A549 (cell line): ENCODE results near the gene H1-8. TPM values are rescaled to one million over a fixed set of nuclear protein-coding genes. Genes with fewer than 3 reads are reported as not detected.

Experiments
- ATAC-seq, 2 experiments: fragments of 200-7000 bp in 1 of 2; fragments of >200 bp in 1 of 2; cut with Nextera tagmentation in 1 of 2; cut with Tn5 transposase in 1 of 2; 3 replicates each; pipeline versions ENCODE4 v1.8.0 to v1.9.1; 2018 to 2020; ENCODE audit warnings: mild to moderate bottlenecking in 1 of 2, moderate library complexity in 1 of 2
- CTCF ChIA-PET: fragments of 300-600 bp; sonication (Branson Sonifier 250); formaldehyde crosslinking; extraction: SDS; loops from one replicate; lab custom pipeline; 2021; ENCODE audit warnings: antibody characterized with exemption, inconsistent platforms; lab: Yijun Ruan, JAX
- POLR2A ChIA-PET: fragments of 350-600 bp; formaldehyde crosslinking; extraction: SDS; loops from one replicate; lab custom pipeline; 2021; ENCODE audit warnings: antibody characterized with exemption, inconsistent platforms; lab: Yijun Ruan, JAX
- DNase-seq, 2 experiments: peaks; one replicate each; pipeline versions ENCODE4 v3.0.0 to v3.0.0-alpha.2; 2011 to 2016; ENCODE audit warnings: low read depth in 1 of 2, low spot score in 1 of 2
- FAIRE-seq: peaks from 2 replicates; lab custom pipeline; 2011; peaks lifted over from hg19 to GRCh38; lab: Jason Lieb, UNC
- H3K27ac ChIP-seq, 2 experiments: fragments of >200 bp; sonication (Bioruptor Twin); formaldehyde crosslinking; 3 replicates each; pipeline ENCODE4 v1.5.1; 2016 to 2017
- H3K4me1 ChIP-seq: fragments of >200 bp; sonication (Bioruptor Twin); formaldehyde crosslinking; 3 replicates; pipeline ENCODE4 v1.6.1; 2016
- H3K4me2 ChIP-seq: fragments of >200 bp; sonication (Bioruptor Twin); formaldehyde crosslinking; 3 replicates; pipeline ENCODE4 v1.6.1; 2016
- H3K4me3 ChIP-seq: fragments of >200 bp; sonication (Bioruptor Twin); formaldehyde crosslinking; 3 replicates; pipeline ENCODE4 v1.5.1; 2016
- H3K9me3 ChIP-seq: fragments of >200 bp; sonication (Bioruptor Twin); formaldehyde crosslinking; 3 replicates; pipeline ENCODE4 v1.6.1; 2016
- BHLHE40 ChIP-seq: IDR thresholded peaks from 2 replicates; pipeline ENCODE4 v1.6.1; 2012; ENCODE audit warnings: low read depth, low read length, inconsistent platforms
- CBX2 ChIP-seq: fragments of 200-600 bp; sonication (generic); IDR thresholded peaks from 2 replicates; pipeline ENCODE4 v1.6.1; 2016; ENCODE audit warnings: low read depth, mild to moderate bottlenecking, borderline replicate concordance
- CBX8 ChIP-seq: fragments of 200-600 bp; sonication (generic); IDR thresholded peaks from 2 replicates; pipeline ENCODE4 v1.6.1; 2016
- CHD2 ChIP-seq: fragments of 150-350 bp; IDR thresholded peaks from 2 replicates; pipeline ENCODE4 v1.6.1; 2014; ENCODE audit warnings: low read length; ENCODE audit not compliant: partially characterized antibody
- EHMT2 ChIP-seq: fragments of 200-600 bp; sonication (generic); IDR thresholded peaks from 2 replicates; pipeline ENCODE4 v1.6.1; 2016; ENCODE audit warnings: antibody characterized with exemption, low read depth, mild to moderate bottlenecking, moderate library complexity
- EP300 ChIP-seq, 2 experiments: fragments of >200 bp; sonication (Bioruptor Twin); formaldehyde crosslinking; IDR thresholded peaks; 2 replicates in 1 of 2; 3 replicates in 1 of 2; pipeline ENCODE4 v1.6.1; 2016 to 2017
- ESRRA ChIP-seq: fragments of 150-350 bp; IDR thresholded peaks from 2 replicates; pipeline ENCODE4 v1.6.1; 2014; ENCODE audit warnings: mild to moderate bottlenecking, low read length, borderline replicate concordance
- GATA3 ChIP-seq: IDR thresholded peaks from 2 replicates; pipeline ENCODE4 v1.6.1; 2012; ENCODE audit warnings: borderline replicate concordance
- HDAC2 ChIP-seq: fragments of 200-600 bp; sonication (generic); IDR thresholded peaks from 2 replicates; pipeline ENCODE4 v1.6.1; 2016
- MAFK ChIP-seq: fragments of 450-650 bp; IDR thresholded peaks from 2 replicates; pipeline ENCODE4 v1.6.1; 2014; ENCODE audit not compliant: partially characterized antibody
- MAZ ChIP-seq: fragments of 150-350 bp; IDR thresholded peaks from 2 replicates; pipeline ENCODE4 v1.6.1; 2014; ENCODE audit warnings: antibody characterized with exemption, low read depth, low read length, borderline replicate concordance
- POLR2A ChIP-seq: IDR thresholded peaks from 2 replicates; pipeline ENCODE4 v1.6.1; 2012; ENCODE audit warnings: mild to moderate bottlenecking, low read length
- RNF2 ChIP-seq: fragments of 200-600 bp; sonication (generic); IDR thresholded peaks from 2 replicates; pipeline ENCODE4 v1.6.1; 2016; ENCODE audit warnings: low read depth, mild to moderate bottlenecking, antibody characterized with exemption, moderate library complexity, borderline replicate concordance
- SREBF2 ChIP-seq: fragments of 450-650 bp; IDR thresholded peaks from 2 replicates; pipeline ENCODE4 v1.6.1; 2014; ENCODE audit warnings: mild to moderate bottlenecking, moderate library complexity
- ZC3H11A ChIP-seq: fragments of 450-650 bp; IDR thresholded peaks from 2 replicates; pipeline ENCODE4 v1.6.1; 2014; ENCODE audit warnings: antibody characterized with exemption, mild to moderate bottlenecking
- WGBS: methylation state at CpG from one replicate; pipeline ENCODE4 v1.1.6; 2017; ENCODE audit errors: missing lambda C conversion rate; 5-methylcytosine and 5-hydroxymethylcytosine counted together
- polyA plus RNA-seq, 4 experiments: library from polyadenylated mRNA; depleted of rRNA in 3 of 4; stranded (reverse); fragments of >200 nt; fragmentation: RNase III in 1 of 4; extraction: RNeasy Plus Mini Kit Qiagen cat#74134 plus additional on column Dnase treatment in 1 of 4; gene quantifications; 2 replicates in 3 of 4; 3 replicates in 1 of 4; pipeline ENCODE4 v1.2.3, GENCODE V29; 2011 to 2017
- TF ChIP-seq, protein P1 (sequence below): IDR thresholded peaks from 2 replicates; pipeline ENCODE4 v1.6.1; 2012
- TF ChIP-seq, protein P2 (sequence below): fragments of 250-450 bp; sonication (Bioruptor Pico); IDR thresholded peaks from 2 replicates; pipeline ENCODE4 v1.5.0; 2021; ENCODE audit warnings: mild to moderate bottlenecking, moderate library complexity, borderline replicate concordance
- TF ChIP-seq, protein P3 (sequence below): fragments of >200 bp; sonication (Bioruptor Twin); formaldehyde crosslinking; IDR thresholded peaks from 3 replicates; pipeline ENCODE4 v1.5.1; 2016
- TF ChIP-seq, protein P4 (sequence below): fragments of 150-350 bp; IDR thresholded peaks from 2 replicates; pipeline ENCODE4 v1.6.1; 2014; ENCODE audit warnings: low read depth, mild to moderate bottlenecking, low read length
- TF ChIP-seq, protein P5 (sequence below): fragments of 200-600 bp; sonication (generic); IDR thresholded peaks from 2 replicates; pipeline ENCODE4 v1.6.1; 2016; ENCODE audit warnings: antibody characterized with exemption, mild to moderate bottlenecking, moderate library complexity

Gene H1-8
- polyA plus RNA-seq, 2 of the 4 experiments (the other 2 are of a cell fraction) = not detected

DNA sequence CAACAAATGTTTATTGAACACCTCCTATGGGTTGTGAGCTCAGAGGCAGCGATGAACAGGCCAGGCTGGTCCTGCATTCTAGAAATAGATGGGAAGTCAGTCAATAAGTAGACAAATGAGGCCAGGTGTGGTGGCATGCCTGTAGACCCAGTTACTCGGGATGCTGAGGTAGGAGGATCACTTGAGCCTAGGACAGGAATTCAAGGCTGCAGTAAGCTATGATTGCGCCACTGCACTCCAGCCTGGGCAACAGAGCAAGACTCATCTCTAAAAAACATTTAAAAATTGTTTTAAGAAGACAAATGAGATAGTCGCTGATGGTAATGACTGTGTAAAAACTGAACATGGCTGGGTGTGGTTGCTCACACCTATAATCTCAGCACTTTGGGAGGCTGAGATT, 18.9 kb upstream of the H1-8 start:
- WGBS = 88% methylated on average over 4 of the region's 4 CpGs
- no peak overlapping the region for H3K4me3 ChIP-seq
- no peaks in the 10 kb centered on the region for H3K9me3 ChIP-seq
- no peak for DNase-seq
- TF ChIP-seq, protein P1, sequence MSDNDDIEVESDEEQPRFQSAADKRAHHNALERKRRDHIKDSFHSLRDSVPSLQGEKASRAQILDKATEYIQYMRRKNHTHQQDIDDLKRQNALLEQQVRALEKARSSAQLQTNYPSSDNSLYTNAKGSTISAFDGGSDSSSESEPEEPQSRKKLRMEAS = no peak
- TF ChIP-seq ZC3H11A = no peak
- no peak for TF ChIP-seq CHD2
- no peak for TF ChIP-seq EHMT2
- TF ChIP-seq, protein P2, sequence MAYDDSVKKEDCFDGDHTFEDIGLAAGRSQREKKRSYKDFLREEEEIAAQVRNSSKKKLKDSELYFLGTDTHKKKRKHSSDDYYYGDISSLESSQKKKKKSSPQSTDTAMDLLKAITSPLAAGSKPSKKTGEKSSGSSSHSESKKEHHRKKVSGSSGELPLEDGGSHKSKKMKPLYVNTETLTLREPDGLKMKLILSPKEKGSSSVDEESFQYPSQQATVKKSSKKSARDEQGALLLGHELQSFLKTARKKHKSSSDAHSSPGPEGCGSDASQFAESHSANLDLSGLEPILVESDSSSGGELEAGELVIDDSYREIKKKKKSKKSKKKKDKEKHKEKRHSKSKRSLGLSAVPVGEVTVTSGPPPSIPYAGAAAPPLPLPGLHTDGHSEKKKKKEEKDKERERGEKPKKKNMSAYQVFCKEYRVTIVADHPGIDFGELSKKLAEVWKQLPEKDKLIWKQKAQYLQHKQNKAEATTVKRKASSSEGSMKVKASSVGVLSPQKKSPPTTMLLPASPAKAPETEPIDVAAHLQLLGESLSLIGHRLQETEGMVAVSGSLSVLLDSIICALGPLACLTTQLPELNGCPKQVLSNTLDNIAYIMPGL (CRISPR knock-in tag) = no peak
- TF ChIP-seq, protein P3, sequence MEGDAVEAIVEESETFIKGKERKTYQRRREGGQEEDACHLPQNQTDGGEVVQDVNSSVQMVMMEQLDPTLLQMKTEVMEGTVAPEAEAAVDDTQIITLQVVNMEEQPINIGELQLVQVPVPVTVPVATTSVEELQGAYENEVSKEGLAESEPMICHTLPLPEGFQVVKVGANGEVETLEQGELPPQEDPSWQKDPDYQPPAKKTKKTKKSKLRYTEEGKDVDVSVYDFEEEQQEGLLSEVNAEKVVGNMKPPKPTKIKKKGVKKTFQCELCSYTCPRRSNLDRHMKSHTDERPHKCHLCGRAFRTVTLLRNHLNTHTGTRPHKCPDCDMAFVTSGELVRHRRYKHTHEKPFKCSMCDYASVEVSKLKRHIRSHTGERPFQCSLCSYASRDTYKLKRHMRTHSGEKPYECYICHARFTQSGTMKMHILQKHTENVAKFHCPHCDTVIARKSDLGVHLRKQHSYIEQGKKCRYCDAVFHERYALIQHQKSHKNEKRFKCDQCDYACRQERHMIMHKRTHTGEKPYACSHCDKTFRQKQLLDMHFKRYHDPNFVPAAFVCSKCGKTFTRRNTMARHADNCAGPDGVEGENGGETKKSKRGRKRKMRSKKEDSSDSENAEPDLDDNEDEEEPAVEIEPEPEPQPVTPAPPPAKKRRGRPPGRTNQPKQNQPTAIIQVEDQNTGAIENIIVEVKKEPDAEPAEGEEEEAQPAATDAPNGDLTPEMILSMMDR = no peak
- TF ChIP-seq CBX2 = no peak
- TF ChIP-seq, protein P4, sequence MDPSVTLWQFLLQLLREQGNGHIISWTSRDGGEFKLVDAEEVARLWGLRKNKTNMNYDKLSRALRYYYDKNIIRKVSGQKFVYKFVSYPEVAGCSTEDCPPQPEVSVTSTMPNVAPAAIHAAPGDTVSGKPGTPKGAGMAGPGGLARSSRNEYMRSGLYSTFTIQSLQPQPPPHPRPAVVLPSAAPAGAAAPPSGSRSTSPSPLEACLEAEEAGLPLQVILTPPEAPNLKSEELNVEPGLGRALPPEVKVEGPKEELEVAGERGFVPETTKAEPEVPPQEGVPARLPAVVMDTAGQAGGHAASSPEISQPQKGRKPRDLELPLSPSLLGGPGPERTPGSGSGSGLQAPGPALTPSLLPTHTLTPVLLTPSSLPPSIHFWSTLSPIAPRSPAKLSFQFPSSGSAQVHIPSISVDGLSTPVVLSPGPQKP = no peak
- TF ChIP-seq RNF2 = no peak
- no peak for TF ChIP-seq SREBF2
- no peak for TF ChIP-seq HDAC2
- TF ChIP-seq EP300 (IDR thresholded peaks at IDR 0.05) = no peak
- TF ChIP-seq MAZ = no peak
- no peak for TF ChIP-seq GATA3
- TF ChIP-seq BHLHE40 = no peak
- TF ChIP-seq ESRRA = no peak
- TF ChIP-seq, protein P5, sequence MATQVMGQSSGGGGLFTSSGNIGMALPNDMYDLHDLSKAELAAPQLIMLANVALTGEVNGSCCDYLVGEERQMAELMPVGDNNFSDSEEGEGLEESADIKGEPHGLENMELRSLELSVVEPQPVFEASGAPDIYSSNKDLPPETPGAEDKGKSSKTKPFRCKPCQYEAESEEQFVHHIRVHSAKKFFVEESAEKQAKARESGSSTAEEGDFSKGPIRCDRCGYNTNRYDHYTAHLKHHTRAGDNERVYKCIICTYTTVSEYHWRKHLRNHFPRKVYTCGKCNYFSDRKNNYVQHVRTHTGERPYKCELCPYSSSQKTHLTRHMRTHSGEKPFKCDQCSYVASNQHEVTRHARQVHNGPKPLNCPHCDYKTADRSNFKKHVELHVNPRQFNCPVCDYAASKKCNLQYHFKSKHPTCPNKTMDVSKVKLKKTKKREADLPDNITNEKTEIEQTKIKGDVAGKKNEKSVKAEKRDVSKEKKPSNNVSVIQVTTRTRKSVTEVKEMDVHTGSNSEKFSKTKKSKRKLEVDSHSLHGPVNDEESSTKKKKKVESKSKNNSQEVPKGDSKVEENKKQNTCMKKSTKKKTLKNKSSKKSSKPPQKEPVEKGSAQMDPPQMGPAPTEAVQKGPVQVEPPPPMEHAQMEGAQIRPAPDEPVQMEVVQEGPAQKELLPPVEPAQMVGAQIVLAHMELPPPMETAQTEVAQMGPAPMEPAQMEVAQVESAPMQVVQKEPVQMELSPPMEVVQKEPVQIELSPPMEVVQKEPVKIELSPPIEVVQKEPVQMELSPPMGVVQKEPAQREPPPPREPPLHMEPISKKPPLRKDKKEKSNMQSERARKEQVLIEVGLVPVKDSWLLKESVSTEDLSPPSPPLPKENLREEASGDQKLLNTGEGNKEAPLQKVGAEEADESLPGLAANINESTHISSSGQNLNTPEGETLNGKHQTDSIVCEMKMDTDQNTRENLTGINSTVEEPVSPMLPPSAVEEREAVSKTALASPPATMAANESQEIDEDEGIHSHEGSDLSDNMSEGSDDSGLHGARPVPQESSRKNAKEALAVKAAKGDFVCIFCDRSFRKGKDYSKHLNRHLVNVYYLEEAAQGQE = no peak
- no peak for TF ChIP-seq CBX8
- TF ChIP-seq MAFK = no peak
- no peak for TF ChIP-seq POLR2A
- TF ChIP-seq, all 56 proteins: peak for 0
- ChIA-PET POLR2A (no interaction called here), CTCF (interaction anchor here (0.6 kb wide), 1 partner anchor 468 kb away, joined by 3 read pairs; no protein-coding TSS in a partner anchor)
- Histone ChIP-seq H3K27ac (no peak overlapping the region), H3K4me2 (no peak overlapping the region), H3K4me1 (no peaks in the 10 kb centered on the region)
- no peak for ATAC-seq
- FAIRE-seq = no peak
